Measurements from ENCODE around the gene CEP85L.

CEP85L gene

DNA sequence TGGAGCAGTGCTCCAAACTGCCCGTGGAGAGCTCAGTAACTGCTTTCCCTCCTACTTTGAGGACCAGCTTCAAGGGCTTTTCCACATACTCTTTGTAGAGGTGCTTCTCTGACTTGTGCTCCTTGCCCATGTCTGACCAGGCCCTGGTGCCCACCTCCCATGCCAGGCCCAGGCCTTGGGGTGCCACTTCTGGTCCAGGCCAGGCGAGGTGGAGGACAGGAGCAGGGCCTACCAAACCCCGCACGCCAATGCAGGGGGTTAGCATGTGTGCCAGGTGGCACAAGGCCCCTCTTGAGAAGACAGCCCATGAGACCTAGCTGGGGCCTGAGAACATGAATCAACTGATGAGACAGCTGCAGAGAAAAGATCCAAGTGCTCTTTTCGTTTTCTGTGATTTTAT, 150.3 kb downstream of the CEP85L start:
- H3K27ac Mint-ChIP-seq: no peak overlapping the region
- no peaks in the 10 kb centered on the region for H3K4me1 Mint-ChIP-seq
- no peak overlapping the region for H3K4me3 Mint-ChIP-seq
- peaks cover 53% of the 10 kb centered on the region for H3K36me3 Mint-ChIP-seq
- H3K9me3 Mint-ChIP-seq: peaks cover 7% of the 10 kb centered on the region
- ATAC-seq: no peak
- H3K27me3 Mint-ChIP-seq: no peaks in the 10 kb centered on the region

DNA sequence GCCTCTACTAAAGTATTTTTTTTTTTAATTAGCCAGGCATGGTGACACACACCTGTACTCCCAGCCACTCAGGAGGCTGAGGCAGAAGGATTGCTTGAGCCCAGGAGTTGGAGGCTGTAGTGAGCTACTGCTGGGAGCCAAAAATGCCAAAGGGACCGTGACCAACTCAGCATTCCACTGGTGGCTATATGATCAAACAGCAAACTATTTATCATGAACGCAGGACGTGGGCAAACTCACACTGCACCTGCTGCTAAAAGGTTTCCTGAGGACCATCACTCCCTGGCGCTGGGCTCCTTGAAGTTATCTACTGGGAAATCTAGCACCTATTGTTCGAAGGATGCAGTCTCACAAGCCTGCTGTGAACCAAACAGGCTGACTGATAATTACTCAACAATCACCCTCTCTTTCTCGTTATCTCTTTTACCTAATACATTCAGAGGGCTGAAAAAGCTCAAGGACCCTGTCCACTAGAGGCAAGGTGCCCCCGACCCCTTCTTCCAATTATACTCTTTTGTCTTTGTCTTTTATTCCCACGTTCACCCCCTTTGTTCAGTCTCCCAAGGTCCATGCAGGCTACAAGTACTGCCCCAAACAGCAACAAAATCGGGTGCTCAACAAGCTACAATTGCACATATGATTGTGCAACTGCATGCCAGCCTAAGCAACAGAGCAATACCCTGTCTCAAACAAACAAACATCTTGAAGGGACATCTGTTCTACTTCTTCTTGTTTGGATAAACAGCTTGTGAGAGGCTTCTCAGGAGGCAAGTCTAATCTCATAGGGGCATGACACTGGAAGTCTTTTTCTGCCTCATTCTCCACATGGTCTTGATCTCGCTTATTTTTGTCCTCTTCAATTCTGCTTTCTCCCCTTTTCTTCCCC, 151.0 kb downstream of the CEP85L start:
- Mint-ChIP-seq H3K4me3 (no peak overlapping the region), H3K27me3 (no peaks in the 10 kb centered on the region), H3K36me3 (peaks cover 50% of the 10 kb centered on the region), H3K4me1 (no peaks in the 10 kb centered on the region), H3K9me3 (peaks cover 7% of the 10 kb centered on the region), H3K27ac (no peak overlapping the region)
- ATAC-seq: no peak

DNA sequence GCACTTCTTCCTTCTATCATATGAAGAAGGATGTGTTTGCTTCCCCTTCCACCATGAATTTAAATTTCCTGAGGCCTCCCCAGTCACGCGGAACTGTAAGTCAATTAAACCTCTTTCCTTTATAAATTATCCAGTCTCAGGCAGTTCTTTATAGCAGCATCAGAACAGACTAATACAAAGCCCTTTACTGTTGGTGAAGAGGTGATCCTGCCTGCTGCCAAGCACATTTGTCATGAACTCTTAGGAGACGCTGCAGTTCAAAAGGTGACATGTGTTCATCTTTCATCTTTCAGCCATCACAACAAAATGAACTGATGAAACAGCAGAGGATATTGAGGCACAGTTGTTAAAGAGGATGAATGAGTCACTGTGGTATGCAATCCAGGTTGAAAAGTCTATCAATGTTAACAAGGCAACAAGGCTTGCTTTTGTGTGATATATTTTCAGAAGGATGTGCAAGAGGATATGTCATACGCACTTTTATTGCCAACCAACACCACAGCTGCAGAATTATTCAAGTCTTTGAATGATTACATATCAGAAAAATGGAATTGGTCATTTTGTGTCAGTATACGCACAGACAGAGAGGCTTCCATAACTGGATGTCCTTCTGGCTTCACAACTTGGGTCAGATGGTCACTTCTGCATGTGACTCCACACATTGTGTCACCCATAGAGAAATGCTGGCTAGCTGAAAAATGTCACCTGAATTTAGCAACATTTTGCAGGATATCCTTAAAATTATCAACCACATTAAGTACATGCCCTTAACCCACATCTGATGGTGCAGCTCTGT, 155.7 kb downstream of the CEP85L start:
- Mint-ChIP-seq H3K9me3 (peaks cover 4% of the 10 kb centered on the region), H3K27ac (no peak overlapping the region), H3K4me1 (no peaks in the 10 kb centered on the region), H3K4me3 (no peak overlapping the region), H3K36me3 (peaks cover 70% of the 10 kb centered on the region), H3K27me3 (no peaks in the 10 kb centered on the region)
- ATAC-seq: no peak

DNA sequence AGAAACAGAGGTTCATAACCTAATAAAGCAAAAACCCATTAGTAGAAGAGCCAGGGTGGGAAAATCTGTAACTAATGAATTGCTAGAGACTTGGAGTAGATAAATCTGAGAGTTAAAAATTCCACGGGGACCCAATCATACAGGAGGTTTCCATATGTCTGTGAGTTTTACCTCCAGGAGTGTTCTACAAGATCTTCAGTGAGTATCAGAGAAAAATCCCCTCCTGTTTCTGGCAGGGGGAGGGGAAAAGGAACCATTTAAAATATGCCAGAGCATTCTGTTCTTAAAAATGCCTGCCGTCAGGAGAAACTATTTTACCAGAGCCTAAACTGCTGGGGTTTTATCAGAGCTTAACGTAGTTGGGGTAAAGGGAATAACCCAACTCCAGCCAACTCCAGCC, 157.3 kb downstream of the CEP85L start:
- peaks cover 81% of the 10 kb centered on the region for H3K36me3 Mint-ChIP-seq
- no peak for ATAC-seq
- no peak overlapping the region for H3K4me3 Mint-ChIP-seq
- H3K4me1 Mint-ChIP-seq: no peaks in the 10 kb centered on the region
- peaks cover 3% of the 10 kb centered on the region for H3K9me3 Mint-ChIP-seq
- no peak overlapping the region for H3K27ac Mint-ChIP-seq
- no peaks in the 10 kb centered on the region for H3K27me3 Mint-ChIP-seq

DNA sequence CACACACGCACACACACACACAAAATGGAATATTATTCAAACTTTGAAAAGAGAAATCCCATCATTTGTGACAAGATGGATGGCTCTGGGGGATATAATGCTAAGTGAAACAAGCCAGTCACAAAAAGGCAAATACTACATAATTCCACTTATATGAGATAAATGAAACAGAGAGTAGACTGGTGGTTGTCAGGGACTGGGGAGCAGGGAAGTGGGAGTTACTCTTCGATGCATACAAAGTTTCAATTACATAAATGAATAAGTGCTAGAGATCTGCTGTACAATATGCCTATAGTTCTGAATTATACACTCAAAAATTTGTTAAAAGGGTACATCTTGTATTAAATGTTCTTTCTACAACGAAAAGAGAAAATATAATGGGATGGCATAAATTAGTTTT, 161.4 kb downstream of the CEP85L start:
- H3K4me3 Mint-ChIP-seq: no peak overlapping the region
- no peaks in the 10 kb centered on the region for H3K27me3 Mint-ChIP-seq

DNA sequence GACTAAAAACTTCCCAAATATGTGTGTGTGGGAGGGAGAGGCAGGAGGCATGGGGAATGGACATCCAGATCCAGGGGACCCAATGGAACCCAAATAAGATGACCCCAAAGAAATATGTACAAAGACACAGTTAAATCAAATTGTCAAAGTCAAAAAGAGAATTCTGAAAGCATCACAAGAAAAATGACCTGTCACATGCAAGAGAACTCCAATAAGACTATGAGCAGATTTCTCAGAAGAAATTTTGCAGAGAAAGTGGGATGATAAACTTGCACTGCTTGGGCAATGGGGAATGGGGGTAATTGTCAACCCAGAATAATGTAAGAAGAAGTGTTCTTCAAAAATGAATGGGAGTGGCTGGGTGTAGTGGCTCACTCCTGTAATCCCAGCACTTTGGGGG, 162.8 kb downstream of the CEP85L start:
- Mint-ChIP-seq H3K27ac (no peak overlapping the region), H3K4me3 (no peak overlapping the region), H3K36me3 (peaks cover 86% of the 10 kb centered on the region)

More for the DNA sequence above, 161.4 kb downstream of the CEP85L start:
- Mint-ChIP-seq H3K4me1 (no peaks in the 10 kb centered on the region), H3K36me3 (peaks cover 99% of the 10 kb centered on the region), H3K27ac (no peak overlapping the region), H3K9me3 (peaks cover 19% of the 10 kb centered on the region)
- ATAC-seq: no peak

DNA sequence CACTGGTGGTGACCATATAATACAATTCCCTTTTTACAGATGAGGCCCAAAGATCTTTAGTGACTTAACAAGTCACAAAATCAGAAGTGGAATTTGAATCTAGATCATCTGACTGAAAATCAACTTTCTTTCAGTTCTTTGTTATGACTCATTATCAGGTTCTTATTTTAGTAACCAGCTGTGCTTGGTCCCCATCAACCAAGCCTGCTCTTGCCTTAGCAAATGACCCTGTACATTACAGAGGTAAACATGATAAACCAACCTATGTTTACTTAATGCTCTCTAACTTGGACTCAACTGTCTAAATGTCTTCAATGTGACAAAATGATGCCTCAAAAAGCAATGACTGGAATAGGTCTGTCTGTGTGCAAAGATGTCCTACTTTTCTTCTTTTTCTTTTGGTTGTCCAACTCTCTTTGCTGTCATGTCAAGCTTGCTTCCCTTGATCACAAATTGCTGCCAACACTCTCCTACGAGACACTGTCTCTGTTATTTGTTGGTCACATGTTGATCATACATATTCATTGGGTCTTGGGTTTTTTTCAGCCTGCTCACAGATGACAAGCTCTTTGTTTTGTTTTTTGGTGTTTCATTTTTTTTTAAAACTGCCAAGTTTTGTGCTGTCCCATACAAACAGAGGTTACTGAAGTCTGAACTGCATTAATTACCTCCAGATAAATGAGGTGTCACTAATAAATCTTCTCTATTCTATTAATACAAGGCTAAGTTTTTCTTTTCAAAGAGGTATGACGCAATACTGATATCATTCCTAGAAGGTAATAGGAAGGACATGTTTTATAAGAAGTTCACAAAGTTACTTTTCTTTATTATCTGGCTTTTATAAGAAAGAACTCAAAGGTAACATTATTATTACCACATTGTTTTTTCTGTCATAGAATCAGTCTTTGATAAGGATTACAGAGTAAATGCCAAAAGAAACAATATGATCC, 165.5 kb downstream of the CEP85L start:
- H3K4me1 Mint-ChIP-seq: no peaks in the 10 kb centered on the region
- no peak overlapping the region for H3K4me3 Mint-ChIP-seq
- H3K9me3 Mint-ChIP-seq: peaks cover 19% of the 10 kb centered on the region
- no peak overlapping the region for H3K27ac Mint-ChIP-seq
- no peaks in the 10 kb centered on the region for H3K27me3 Mint-ChIP-seq
- ATAC-seq: no peak
- peaks cover 83% of the 10 kb centered on the region for H3K36me3 Mint-ChIP-seq

More for the DNA sequence above, 162.8 kb downstream of the CEP85L start:
- H3K9me3 Mint-ChIP-seq: peaks cover 19% of the 10 kb centered on the region
- no peak for ATAC-seq
- H3K27me3 Mint-ChIP-seq: no peaks in the 10 kb centered on the region
- H3K4me1 Mint-ChIP-seq: no peaks in the 10 kb centered on the region

DNA sequence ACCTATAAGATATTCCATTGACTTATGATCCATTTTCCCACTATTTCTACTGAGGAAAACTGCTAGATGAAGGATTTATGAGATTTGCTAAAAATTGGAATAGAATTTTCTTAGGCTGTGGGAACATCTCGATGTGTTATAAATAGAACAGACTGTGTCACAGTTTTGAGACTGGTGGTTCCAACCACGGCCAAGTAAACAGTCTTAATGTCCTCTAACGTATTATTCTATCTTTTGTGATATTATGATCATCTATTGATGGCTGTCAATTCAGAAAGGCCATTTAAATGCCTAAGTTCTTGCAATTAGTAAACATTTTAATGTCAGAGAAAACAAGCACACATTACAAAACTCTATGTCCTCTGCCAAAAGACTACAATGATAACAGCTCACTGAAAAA, 174.8 kb downstream of the CEP85L start:
- H3K9me3 Mint-ChIP-seq: no peaks in the 10 kb centered on the region
- no peak for ATAC-seq
- H3K27me3 Mint-ChIP-seq: no peaks in the 10 kb centered on the region
- no peak overlapping the region for H3K27ac Mint-ChIP-seq
- no peaks in the 10 kb centered on the region for H3K4me1 Mint-ChIP-seq
- H3K36me3 Mint-ChIP-seq: peaks cover 19% of the 10 kb centered on the region
- H3K4me3 Mint-ChIP-seq: no peak overlapping the region

DNA sequence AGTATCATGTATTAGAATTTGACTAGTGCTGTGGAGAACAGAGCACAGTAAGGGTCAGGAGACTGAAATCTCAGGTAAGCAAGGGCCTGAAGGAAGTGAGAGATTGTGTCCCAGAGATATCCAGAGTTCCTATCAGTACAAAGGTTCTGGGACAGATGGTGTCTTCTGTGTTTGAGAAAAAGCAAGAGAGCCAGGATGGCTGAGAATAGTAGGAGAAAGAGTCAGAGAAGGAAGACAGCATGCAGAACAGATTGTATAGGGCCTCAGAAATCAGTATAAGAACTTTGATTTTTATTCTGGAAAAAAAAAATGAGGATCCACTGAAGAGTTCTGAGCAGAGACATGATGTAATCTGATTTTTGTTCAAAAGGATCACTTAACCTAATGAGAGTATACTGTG, 178.1 kb downstream of the CEP85L start:
- Mint-ChIP-seq H3K4me1 (no peaks in the 10 kb centered on the region), H3K36me3 (peaks cover 36% of the 10 kb centered on the region), H3K27me3 (no peaks in the 10 kb centered on the region), H3K9me3 (no peaks in the 10 kb centered on the region), H3K4me3 (no peak overlapping the region), H3K27ac (no peak overlapping the region)
- ATAC-seq: no peak

DNA sequence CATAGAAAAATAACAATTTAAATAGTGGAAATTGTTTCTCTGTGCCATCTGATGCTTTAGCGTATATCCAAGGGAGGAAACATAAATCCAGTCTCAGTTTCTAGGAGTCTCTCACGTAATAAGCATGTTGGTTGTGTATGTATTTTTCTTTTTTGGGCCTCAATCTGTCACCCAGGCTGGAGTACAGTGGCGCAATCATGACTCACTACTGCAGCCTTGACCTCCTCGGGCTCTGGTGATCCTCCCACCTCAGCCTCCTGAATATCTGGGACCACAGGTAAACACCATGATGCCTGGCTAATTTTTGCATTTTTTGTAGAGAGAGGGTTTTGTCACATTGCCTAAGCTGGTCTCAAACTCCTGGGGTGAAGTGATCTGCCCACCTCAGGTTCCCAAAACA, 181.9 kb downstream of the CEP85L start:
- Mint-ChIP-seq H3K27me3 (no peaks in the 10 kb centered on the region), H3K9me3 (no peaks in the 10 kb centered on the region), H3K4me3 (no peak overlapping the region), H3K36me3 (peaks cover 72% of the 10 kb centered on the region), H3K4me1 (no peaks in the 10 kb centered on the region), H3K27ac (no peak overlapping the region)
- no peak for ATAC-seq

DNA sequence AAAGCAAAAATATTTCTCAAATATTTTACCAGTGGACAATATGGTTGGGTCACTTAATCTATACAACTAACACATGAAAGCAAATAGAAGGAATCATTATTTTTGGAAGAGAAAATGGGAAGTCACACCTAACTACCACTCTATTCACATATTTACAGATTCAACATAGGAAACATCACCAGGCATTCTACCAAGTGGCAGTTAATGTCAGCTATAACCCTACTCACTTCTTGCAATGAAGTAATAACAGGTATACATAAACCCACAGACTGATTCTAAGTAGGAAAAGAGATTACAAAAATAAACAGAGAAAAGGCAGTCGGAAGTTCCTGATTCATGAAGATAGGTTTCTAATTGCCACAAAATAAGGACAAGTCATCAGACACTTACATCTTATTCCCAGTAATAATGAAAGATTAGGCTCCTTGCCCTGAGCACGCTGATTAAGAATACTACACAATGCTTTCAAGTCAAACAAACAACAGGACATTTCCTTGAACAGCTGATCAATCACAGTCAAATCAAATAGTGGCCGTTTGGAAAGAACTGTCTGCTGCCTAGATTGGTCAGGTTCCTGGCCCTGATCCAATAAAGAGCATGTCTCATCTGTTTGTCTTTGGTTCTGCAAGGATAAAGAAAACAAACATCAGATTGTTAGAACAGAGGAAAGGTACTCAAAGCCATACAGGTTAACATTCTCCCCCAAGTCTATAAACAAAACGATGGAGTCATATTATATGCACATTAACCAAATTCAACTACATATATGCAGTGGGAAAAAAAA, 182.5 kb downstream of the CEP85L start:
- no peak for ATAC-seq
- H3K27ac Mint-ChIP-seq: no peak overlapping the region
- peaks cover 73% of the 10 kb centered on the region for H3K36me3 Mint-ChIP-seq
- no peaks in the 10 kb centered on the region for H3K4me1 Mint-ChIP-seq
- H3K4me3 Mint-ChIP-seq: no peak overlapping the region
- H3K27me3 Mint-ChIP-seq: no peaks in the 10 kb centered on the region
- H3K9me3 Mint-ChIP-seq: no peaks in the 10 kb centered on the region

DNA sequence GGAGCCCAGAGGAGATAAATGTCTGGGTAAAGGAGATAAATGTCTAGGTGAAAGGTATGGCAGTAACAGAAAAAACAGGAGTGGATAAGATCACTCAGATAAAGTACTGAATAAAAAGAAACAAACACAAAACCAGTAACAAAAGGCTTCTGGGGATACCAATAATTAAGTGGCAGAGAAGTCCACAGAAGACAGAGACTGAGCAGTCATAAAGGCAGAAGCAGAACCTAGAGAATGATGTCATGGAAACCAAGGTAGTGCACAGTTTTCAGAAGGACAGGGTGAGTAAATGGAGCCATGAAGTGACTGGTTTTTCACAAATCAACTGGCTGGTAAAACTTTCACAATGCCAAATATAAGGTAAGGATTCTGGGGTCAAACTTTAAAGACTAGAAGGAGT, 184.2 kb downstream of the CEP85L start:
- H3K36me3 Mint-ChIP-seq: peaks cover 63% of the 10 kb centered on the region
- H3K27ac Mint-ChIP-seq: no peak overlapping the region
- no peak for ATAC-seq
- H3K4me1 Mint-ChIP-seq: no peaks in the 10 kb centered on the region
- H3K27me3 Mint-ChIP-seq: no peaks in the 10 kb centered on the region
- no peaks in the 10 kb centered on the region for H3K9me3 Mint-ChIP-seq
- no peak overlapping the region for H3K4me3 Mint-ChIP-seq

DNA sequence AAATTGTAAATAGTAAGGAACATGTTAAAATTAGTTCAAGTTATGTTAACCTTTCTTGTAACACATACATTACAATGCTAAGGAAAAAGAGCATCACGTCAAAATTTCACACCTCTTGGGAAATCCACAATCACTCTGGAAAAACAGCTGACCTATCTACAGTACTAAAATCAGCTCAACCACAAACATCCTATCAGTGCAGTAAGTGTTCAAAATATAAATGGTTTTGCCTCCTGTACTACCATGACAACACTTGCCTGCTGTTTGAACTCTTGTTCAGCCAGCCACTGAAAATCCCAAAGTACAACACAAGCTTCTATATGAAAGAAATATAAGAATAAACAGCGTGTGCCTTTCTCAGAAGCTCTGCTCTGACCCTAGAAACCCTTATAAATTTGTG, 186.8 kb downstream of the CEP85L start:
- no peak for ATAC-seq
- Mint-ChIP-seq H3K4me3 (no peak overlapping the region), H3K27me3 (no peaks in the 10 kb centered on the region), H3K36me3 (peaks cover 50% of the 10 kb centered on the region), H3K27ac (no peak overlapping the region), H3K9me3 (no peaks in the 10 kb centered on the region), H3K4me1 (no peaks in the 10 kb centered on the region)

DNA sequence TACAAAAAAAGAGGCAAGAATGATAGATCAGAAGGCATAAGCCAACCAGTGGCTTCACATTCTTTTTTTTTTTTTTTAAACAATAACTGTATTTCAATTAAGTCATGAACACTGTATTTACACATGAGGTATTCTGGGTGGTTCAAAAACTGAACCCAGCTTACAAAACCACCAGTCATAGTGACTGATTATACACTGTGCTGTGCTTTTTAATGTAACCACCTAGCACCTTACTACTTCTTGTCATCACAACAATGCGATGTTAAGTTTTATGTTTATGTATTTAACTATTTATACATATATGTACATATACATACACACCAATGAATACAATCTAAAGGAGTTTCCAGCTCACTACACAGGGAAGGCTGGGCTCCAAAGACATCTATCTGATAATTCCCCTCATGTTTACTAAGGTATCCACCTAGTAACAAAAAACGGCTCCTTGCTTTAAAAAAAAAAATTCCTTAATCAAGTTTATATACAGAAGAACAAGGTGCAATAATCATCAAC, 190.4 kb downstream of the CEP85L start:
- no peak for ATAC-seq
- H3K9me3 Mint-ChIP-seq: no peaks in the 10 kb centered on the region
- no peak overlapping the region for H3K4me3 Mint-ChIP-seq
- H3K36me3 Mint-ChIP-seq: peaks cover 15% of the 10 kb centered on the region
- no peaks in the 10 kb centered on the region for H3K27me3 Mint-ChIP-seq
- no peaks in the 10 kb centered on the region for H3K4me1 Mint-ChIP-seq
- H3K27ac Mint-ChIP-seq: no peak overlapping the region

All from stimulated activated memory B cell treated with anti-CD40 and anti-IgM and Interleukin-4, amounts not matched to agents 10 μg/mL and 1 μg/mL and 100 μg/mL, for 72 hours (primary cell).